ENCODE measurements around the gene S100A9.
"Not testable (repeated sequence)": the region's sequence is repeated elsewhere in the genome, so short reads cannot be mapped to it uniquely, and the experiment has no call there.

S100A9 gene

DNA sequence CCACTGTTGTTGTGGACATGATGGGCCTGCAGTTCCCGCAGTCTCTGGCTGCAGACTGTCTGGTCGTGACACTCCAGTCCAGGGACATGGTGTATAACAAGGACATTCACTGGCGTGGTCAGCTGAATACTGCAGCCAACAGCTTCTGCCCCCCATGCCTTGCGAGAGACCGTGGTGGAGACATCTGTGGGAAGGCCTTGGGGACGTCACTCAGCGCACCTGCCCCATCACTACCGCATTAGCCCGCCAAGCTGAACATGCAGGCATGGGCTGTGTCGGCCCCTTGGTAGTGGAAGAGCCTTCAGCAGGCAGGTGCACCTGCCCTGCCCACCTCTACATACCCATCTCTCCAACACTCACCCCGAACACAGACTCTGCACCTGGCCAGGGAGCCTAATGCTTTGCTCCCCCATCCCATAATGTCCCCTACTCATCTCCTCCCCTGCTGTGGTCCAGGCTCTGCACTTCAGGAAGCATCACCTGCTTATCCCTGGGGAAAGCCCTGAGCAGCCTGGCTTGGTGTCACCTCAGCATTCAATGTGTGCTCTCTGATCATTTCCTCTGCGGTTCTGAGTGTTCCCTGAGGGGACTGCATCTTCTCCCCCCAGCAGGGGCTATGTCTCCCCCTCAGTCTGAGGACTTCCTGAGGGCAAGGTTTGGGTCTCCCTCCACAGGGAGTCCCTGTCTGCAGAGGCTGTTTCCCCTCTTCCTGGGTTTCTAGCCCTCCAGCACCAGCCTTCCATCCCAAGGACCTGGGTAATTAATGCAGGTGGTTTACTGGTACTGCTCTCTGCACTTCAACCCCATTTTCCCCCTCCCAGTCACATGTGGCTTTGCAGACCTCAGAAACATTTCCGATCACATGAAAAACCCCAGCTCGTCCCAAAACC is 12.2 kb upstream of the S100A9 start:
- no peak for DNase-seq (ENCODE audit: low read depth)
- no peak overlapping the region for H3K4me3 ChIP-seq (ENCODE audit: control insufficient read depth, low read depth, low read length)
- TF ChIP-seq, protein P1, sequence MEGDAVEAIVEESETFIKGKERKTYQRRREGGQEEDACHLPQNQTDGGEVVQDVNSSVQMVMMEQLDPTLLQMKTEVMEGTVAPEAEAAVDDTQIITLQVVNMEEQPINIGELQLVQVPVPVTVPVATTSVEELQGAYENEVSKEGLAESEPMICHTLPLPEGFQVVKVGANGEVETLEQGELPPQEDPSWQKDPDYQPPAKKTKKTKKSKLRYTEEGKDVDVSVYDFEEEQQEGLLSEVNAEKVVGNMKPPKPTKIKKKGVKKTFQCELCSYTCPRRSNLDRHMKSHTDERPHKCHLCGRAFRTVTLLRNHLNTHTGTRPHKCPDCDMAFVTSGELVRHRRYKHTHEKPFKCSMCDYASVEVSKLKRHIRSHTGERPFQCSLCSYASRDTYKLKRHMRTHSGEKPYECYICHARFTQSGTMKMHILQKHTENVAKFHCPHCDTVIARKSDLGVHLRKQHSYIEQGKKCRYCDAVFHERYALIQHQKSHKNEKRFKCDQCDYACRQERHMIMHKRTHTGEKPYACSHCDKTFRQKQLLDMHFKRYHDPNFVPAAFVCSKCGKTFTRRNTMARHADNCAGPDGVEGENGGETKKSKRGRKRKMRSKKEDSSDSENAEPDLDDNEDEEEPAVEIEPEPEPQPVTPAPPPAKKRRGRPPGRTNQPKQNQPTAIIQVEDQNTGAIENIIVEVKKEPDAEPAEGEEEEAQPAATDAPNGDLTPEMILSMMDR (IDR thresholded peaks at IDR 0.05; ENCODE audit: control insufficient read depth, insufficient read depth, low read depth, low read length, missing control alignments) = no peak

DNA sequence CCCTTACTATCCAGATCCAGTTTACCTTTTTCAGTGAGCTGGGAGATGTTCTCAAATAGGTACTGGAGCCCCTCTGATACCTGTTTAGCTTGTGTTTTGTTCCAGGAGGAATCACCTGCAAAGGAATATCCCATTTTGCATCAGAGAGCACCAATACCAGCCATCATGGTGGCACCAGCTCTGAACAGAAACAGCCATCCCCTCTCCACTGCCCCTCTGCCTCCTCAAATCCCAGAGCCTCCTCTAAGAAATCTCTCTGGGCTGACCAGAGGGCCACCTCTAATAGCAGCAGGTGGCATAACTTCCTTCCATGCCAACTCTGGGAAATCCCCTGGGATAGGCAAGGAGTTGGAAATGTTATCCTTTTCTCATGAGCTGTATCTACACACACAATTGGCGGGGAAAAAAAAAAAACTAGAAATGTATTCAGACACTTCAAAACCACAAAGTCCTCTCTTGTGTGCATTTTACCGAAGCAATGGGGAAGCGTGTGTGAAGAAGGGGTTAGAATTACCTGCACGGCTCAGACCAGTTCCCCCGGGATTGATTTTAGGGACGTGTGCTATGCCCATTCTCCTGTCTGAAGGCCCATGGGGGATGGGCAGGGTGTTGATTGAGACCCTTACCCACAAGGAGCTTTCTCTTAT is 11.5 kb upstream of the S100A9 start:
- H3K4me3 ChIP-seq (ENCODE audit: control insufficient read depth, low read depth, low read length) = no peak overlapping the region
- no peak for DNase-seq (ENCODE audit: low read depth)
- TF ChIP-seq, protein P1 (IDR thresholded peaks at IDR 0.05; ENCODE audit: control insufficient read depth, insufficient read depth, low read depth, low read length, missing control alignments) = no peak

DNA sequence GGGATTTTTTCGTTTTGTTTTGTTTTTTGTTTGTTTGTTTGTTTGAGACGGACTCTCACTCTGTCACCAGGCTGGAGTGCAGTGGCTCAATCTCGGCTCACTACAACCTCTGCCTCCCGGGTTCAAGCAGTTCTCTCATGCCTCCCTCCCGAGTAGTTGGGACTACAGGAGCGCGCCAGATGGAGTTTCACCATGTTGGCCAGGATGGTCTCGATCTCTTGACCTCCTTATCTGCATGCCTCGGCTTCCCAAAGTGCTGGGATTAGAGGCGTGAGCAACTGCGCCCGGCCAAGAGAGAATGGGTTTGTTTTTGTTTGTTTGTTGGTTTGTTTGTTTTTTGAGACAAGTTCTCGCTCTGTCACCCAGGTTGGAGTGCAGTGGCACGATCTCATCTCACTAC is 10.6 kb upstream of the S100A9 start:
- not testable (repeated sequence) for DNase-seq (ENCODE audit: low read depth); H3K4me3 ChIP-seq (ENCODE audit: control insufficient read depth, low read depth, low read length)

DNA sequence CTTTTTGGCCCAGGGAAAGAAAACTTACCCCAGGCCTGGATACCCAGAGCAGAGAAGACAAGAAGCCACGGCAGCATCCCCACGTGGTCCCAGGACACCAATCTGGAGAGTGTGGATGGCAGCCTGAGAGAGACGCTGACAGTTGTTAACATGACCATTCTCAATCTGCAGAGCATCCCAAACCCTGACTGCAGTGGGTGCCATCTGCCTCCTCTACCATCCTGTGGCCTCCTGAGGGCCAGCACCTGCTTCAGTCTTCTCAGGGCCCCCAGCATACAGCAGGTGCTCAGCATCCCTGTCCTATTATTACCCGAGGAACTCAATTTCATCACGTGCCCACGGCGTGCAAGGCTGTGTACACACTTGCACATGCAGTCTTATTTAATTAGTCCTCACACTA is 9.8 kb upstream of the S100A9 start:
- no peak overlapping the region for H3K4me3 ChIP-seq (ENCODE audit: control insufficient read depth, low read depth, low read length)
- DNase-seq (ENCODE audit: low read depth) = no peak
- TF ChIP-seq, protein P1 (IDR thresholded peaks at IDR 0.05; ENCODE audit: control insufficient read depth, insufficient read depth, low read depth, low read length, missing control alignments) = no peak

DNA sequence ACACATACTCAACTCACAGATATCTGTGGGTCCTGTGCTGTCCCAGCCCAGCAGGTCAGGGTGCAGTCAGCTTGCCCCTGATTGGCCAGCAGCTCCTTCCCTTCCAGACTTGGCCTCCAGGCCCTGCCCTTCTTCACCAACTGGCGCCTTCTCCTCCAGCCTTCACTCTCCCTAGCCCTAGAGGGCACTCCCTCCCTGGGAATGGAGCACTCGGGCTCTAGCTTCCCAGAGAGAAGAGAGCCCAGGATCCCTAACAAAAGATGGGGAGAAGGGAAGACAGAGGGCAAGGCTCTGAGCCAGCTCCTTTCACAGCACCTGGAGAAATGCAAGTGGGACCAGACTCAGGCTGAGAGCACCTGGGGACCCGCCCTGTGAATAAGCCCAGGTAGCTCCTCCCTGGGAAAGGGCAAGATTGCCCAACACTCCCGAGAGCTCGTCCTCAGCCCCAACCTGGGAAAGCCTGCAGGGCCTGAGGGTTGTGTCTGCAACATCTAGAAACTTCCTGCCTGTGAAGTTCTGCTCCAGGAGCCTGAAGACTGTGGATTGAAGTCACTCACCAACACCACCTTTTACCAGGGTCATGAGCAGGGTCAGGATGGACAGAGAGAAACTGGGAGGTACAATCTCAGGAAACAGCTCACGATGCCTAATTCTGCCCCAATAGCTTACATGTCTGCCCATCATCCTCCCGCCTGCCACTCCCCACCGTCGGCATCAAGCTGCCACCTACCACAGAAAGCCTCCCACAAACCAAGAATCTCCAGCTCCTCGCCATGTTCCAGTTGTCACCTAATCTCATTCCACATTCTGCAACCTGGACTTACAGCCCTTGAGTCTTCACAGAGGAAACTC is 8.9 kb upstream of the S100A9 start, which contains the start of gene PGLYRP4:
Gene PGLYRP4, minus strand, starts transcription at position 331 of the 852 bp plus-strand sequence. CDS start 909 bp downstream, outside the sequence.
- TF ChIP-seq, protein P1 (IDR thresholded peaks at IDR 0.05; ENCODE audit: control insufficient read depth, insufficient read depth, low read depth, low read length, missing control alignments) = no peak
- no peak for DNase-seq (ENCODE audit: low read depth)
- H3K4me3 ChIP-seq (ENCODE audit: control insufficient read depth, low read depth, low read length) = no peak within 1 kb of the TSS

DNA sequence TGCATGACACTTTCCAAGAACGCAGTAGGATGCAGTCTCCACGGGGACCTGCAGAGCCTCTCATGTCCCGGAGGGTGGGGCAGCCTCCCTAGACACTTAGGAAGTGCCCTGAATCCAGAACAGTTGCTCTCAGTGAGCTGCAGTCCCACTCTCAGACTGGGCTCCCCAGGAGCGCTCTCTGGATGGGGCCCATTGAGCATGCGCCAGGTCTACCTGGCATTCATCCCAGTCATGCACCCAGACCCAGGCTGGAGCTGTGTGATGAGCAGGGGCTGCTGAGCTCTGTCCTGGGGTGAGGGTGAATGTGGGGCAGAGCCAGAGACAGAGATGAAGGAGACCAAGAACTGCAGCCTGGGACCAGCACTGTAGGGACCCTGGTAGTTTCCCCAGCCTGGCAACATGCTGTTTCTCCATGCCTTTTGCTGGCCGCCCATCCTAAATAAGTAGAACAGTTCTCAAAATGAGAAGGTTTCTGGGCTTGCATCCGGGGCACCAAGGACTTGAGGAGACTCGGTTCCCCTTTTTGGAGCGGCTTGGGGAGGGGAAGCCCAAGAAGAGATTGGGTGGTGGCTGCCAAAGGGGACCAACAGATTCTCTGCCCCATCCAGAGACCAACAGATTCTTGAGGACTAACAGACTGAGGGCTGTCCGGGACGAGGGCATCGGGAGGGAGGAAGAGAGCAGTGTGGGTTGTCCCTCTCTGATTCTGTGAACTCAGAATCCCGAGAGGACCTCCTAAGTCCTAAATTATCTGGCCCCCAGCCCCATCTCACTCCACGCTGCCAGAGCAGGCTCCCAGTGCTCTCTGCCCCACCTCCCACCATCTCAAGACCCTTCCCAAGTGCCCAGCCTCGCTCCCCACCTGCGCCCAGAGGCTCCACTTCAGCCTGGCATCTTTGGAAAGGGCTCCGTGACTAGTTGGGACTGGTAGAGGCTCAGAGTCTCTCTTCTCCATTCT is 8.0 kb upstream of the S100A9 start:
- TF ChIP-seq, protein P1 (IDR thresholded peaks at IDR 0.05; ENCODE audit: control insufficient read depth, insufficient read depth, low read depth, low read length, missing control alignments) = no peak
- no peak overlapping the region for H3K4me3 ChIP-seq (ENCODE audit: control insufficient read depth, low read depth, low read length)
- DNase-seq (ENCODE audit: low read depth) = no peak

All from AG09309 (cell line).